ENCODE results near the gene PACC1. TPM values are rescaled to one million over a fixed set of nuclear protein-coding genes. Genes with fewer than 3 reads are reported as not detected.

The PACC1 gene
- total RNA-seq, 1 donor from 2014 or later: 15.3 TPM

DNA sequence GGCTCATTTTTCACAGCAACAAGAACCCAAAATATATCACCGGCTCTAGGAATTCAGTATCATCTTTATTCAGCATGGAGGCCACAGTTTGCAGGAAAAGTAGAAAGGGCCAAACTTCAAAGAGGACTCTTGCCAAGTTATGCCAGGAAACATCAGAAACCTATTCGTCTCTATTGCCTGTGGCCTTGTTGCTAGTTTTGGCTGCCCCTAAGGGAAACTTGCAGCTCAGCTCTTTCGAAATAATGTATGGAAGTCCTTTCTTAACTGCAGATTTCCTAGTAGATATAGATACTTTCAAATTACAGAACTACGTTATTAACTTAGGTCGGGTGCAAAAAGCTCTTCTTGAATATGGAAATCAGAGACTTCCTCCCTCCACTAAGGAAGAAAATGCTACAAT lies 13.8 kb upstream of the PACC1 start:
- Mint-ChIP-seq H3K4me3 (ENCODE audit: unreplicated experiment) (no peak overlapping the region), H3K4me1 (ENCODE audit: unreplicated experiment) (peaks cover 14% of the 10 kb centered on the region), H3K27me3 (ENCODE audit: unreplicated experiment) (peaks cover 3% of the 10 kb centered on the region), H3K36me3 (ENCODE audit: low read depth, unreplicated experiment) (no peaks in the 10 kb centered on the region), H3K9me3 (ENCODE audit: unreplicated experiment) (no peaks in the 10 kb centered on the region), H3K27ac (ENCODE audit: unreplicated experiment) (no peak overlapping the region)
- TF ChIP-seq, protein P1, sequence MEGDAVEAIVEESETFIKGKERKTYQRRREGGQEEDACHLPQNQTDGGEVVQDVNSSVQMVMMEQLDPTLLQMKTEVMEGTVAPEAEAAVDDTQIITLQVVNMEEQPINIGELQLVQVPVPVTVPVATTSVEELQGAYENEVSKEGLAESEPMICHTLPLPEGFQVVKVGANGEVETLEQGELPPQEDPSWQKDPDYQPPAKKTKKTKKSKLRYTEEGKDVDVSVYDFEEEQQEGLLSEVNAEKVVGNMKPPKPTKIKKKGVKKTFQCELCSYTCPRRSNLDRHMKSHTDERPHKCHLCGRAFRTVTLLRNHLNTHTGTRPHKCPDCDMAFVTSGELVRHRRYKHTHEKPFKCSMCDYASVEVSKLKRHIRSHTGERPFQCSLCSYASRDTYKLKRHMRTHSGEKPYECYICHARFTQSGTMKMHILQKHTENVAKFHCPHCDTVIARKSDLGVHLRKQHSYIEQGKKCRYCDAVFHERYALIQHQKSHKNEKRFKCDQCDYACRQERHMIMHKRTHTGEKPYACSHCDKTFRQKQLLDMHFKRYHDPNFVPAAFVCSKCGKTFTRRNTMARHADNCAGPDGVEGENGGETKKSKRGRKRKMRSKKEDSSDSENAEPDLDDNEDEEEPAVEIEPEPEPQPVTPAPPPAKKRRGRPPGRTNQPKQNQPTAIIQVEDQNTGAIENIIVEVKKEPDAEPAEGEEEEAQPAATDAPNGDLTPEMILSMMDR (IDR thresholded peaks at IDR 0.05; ENCODE audit: unreplicated experiment): no peak
- no peak for DNase-seq (ENCODE audit: low spot score)

DNA sequence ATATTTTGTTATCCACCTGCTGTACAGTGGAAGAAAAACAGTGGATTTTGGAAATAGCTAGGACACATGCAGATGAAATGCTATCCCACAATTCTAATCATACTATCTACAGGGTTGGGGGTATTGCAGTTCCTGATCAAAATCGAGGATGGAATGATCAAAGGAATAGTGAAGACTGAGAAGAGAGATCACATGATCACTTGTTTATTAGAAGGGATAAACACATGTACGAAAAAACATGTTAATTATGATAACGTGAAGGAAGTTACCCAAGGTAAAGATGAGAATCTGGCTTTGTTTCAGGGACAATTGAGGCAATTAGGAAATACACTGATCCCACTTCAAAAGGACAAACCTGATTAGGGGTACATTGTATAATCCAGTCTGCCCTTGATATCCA lies 9.2 kb upstream of the PACC1 start:
- Mint-ChIP-seq H3K9me3 (ENCODE audit: unreplicated experiment) (no peaks in the 10 kb centered on the region), H3K4me3 (ENCODE audit: unreplicated experiment) (no peak overlapping the region), H3K27me3 (ENCODE audit: unreplicated experiment) (no peaks in the 10 kb centered on the region), H3K36me3 (ENCODE audit: low read depth, unreplicated experiment) (no peaks in the 10 kb centered on the region), H3K4me1 (ENCODE audit: unreplicated experiment) (no peaks in the 10 kb centered on the region), H3K27ac (ENCODE audit: unreplicated experiment) (no peak overlapping the region)
- TF ChIP-seq, protein P1 (IDR thresholded peaks at IDR 0.05; ENCODE audit: unreplicated experiment): no peak
- no peak for DNase-seq (ENCODE audit: low spot score)

DNA sequence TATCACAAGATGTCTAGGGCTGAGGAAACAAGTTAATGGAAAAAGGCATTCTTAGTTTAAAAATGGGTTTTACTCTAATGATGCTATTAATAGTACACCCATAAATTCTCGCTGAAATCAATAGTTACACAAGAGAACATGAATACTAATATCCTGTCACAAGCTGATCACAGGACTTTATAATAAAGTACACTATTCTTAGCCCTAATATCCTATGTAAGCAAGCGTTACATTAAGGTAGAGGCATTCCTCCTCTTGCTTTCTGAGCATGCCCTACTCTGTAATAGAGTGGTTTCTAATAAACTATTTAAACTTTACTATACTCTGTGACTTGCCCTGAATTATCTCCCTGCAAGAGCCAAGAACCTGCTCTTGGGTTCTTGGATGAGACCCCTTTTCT lies 6.5 kb upstream of the PACC1 start:
- no peaks in the 10 kb centered on the region for H3K4me1 Mint-ChIP-seq (ENCODE audit: unreplicated experiment)
- DNase-seq (ENCODE audit: low spot score): no peak
- H3K27ac Mint-ChIP-seq (ENCODE audit: unreplicated experiment): no peak overlapping the region
- H3K27me3 Mint-ChIP-seq (ENCODE audit: unreplicated experiment): no peaks in the 10 kb centered on the region
- no peak overlapping the region for H3K4me3 Mint-ChIP-seq (ENCODE audit: unreplicated experiment)
- TF ChIP-seq, protein P1 (IDR thresholded peaks at IDR 0.05; ENCODE audit: unreplicated experiment): no peak
- H3K36me3 Mint-ChIP-seq (ENCODE audit: low read depth, unreplicated experiment): no peaks in the 10 kb centered on the region
- H3K9me3 Mint-ChIP-seq (ENCODE audit: unreplicated experiment): no peaks in the 10 kb centered on the region

DNA sequence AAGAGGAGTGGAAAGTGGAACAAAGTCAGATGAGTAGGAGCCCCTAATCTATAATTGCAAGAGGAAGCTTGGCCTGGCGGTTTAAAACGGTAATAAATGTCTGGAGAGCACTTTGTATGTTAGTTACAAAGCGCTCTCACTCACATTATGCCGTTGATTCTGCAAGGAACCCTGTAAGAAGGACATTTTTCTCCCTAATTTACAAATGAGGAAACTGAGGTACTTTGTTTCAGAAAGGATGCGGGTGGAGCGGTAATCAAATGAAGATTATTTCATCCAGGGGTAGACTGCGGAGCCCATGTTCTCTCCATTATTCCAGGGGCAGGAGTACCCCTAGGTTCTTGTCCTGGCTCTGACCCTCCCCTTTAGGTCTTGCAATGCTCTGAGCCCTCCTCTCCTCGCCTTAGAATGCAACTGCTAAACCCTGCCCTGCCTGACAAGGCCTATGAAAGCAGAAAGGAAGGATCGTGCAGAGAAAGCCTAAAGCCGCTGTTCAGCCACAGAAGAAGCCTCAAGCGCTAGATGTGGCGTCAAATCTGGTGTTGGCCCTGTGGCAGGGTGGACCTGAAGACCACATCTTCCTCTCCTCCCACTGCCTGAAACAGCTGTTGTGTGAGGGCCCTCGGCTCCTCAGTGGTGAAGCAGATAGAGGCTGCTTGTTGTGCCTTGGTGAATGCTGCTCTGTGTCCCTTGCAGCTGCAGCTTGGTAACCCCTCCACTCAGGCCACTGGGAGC lies 588 bp upstream of the PACC1 start:
- Mint-ChIP-seq H3K36me3 (ENCODE audit: low read depth, unreplicated experiment) (peaks cover 19% of the 10 kb centered on the region), H3K27me3 (ENCODE audit: unreplicated experiment) (peaks cover 7% of the 10 kb centered on the region), H3K27ac (ENCODE audit: unreplicated experiment) (peak overlapping the region; percentile 75), H3K9me3 (ENCODE audit: unreplicated experiment) (no peaks in the 10 kb centered on the region), H3K4me3 (ENCODE audit: unreplicated experiment) (peak overlapping the region; percentile 95), H3K4me1 (ENCODE audit: unreplicated experiment) (peaks cover 15% of the 10 kb centered on the region)
- no peak for DNase-seq (ENCODE audit: low spot score)
- TF ChIP-seq, protein P1 (IDR thresholded peaks at IDR 0.05; ENCODE audit: unreplicated experiment): no peak

DNA sequence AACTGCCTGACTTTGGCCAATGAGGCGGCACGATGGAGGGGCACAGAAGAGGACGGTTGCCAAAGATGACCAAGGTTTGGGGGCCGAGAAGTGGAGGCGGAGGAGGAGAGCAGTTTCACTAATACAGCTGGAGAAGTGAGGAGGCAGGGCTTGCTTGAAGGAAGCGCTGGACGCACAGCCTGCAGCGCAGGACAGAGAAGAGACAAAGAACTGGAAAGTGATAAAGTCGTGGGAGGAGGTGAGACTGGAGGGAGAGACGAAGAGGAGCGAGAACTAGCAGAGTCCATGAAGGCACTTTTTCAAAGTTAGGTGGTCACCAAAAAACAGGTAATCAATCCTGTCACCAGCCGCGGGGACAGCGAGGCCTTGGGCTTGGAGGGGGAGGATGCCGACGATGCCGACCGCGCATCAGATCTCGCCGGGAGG lies 771 bp downstream of the PACC1 start:
- H3K9me3 Mint-ChIP-seq (ENCODE audit: unreplicated experiment): no peaks in the 10 kb centered on the region

More for the DNA sequence above, 771 bp downstream of the PACC1 start:
- peaks cover 7% of the 10 kb centered on the region for H3K27me3 Mint-ChIP-seq (ENCODE audit: unreplicated experiment)
- H3K4me3 Mint-ChIP-seq (ENCODE audit: unreplicated experiment): peak overlapping the region; percentile 95
- TF ChIP-seq, protein P1 (IDR thresholded peaks at IDR 0.05; ENCODE audit: unreplicated experiment): no peak
- no peak overlapping the region for H3K27ac Mint-ChIP-seq (ENCODE audit: unreplicated experiment)
- DNase-seq (ENCODE audit: low spot score): no peak
- peaks cover 20% of the 10 kb centered on the region for H3K4me1 Mint-ChIP-seq (ENCODE audit: unreplicated experiment)
- peaks cover 30% of the 10 kb centered on the region for H3K36me3 Mint-ChIP-seq (ENCODE audit: low read depth, unreplicated experiment)
